NCI-H146 treated with DMSO at 0.1 percent for 48 hours (cell line): Measurements from ENCODE around the gene CMSS1.

Experiments used
- DNase-seq: peaks from one replicate; lab custom pipeline; 2025; ENCODE audit not compliant: unreplicated experiment; lab: John Stamatoyannopoulos, UW

The CMSS1 gene

DNA sequence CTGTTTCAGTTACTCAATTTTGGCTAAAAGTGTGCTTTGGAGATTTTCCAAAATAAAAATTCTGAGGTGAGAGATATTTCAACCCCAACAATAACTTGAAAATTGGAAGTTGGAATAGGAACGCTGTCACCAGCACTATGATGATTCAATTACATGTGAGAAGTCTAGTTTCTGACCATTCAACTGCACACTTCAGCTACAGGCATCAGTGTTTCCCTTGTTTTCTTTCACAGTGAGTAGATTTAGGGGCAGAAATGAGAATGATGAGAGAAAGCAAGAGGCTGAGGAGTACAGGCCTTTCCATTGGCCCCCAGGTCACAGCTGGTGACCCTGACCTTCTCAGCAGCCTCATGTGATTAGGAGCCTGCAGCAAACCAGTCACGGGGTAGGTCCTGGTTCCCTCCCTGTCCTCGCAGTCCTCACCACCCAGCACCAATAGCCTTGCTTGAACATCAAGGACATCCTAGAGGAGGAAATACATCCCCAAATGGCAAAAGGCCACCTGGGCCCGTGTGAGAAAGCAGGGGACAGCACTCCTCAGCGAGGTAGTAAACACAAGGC, 306.6 kb downstream of the CMSS1 start:
- DNase-seq, result no peak

DNA sequence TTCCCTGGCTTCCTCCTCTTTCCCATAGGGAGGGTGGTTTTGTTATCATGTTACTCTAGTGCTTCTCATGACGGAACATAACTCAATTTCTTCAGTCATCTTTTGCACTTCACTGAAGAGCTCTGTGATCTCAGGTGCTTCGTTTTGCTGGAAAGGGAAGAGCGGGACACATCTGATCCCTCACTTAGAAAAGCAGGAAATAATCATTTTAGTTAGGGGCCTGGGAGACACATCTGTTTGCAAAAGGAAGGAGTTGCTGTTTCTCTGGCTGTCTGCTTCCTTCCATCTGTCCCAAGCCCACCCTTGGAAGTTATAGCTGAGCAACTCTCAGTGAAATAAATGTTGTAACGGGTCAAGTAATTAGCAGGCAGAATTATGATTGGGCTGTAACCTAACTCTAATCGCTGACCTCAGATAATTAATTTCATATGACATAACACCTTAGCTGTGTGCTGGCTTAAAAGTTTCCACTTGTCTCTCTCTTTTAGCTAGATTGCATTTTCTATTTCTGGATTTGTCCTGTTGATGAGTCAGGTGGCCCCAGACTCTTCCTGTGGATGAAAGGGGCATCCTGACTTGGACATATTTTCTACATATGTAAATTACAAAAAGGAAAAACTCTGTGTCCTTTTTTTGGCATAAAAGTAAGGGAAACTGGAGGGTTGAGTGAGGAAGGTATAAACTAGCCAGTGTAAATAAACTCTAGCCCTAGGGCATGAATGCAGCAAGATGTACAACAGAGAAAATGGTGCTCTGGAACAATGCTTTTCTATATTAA, 307.7 kb downstream of the CMSS1 start:
- DNase-seq, result no peak

DNA sequence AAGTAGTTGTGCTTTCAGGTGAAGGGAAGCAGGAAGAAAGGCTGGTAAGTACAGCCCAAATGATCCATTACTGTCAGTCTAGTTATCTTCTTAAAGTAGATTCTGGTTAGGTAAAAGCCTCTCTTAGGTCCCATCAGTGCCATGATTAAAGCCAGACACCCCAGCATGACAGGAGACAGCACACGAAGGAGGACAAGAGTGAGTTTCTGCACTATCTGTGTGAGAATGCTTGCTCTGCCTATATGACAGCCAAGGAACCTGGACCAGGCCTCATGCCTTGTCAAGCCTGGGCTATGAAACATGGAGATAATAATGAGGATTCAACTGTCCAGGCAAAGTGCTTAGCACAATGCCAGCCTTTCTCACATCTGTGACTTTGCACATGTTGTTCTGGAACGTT, 310.1 kb downstream of the CMSS1 start:
- no peak for DNase-seq

DNA sequence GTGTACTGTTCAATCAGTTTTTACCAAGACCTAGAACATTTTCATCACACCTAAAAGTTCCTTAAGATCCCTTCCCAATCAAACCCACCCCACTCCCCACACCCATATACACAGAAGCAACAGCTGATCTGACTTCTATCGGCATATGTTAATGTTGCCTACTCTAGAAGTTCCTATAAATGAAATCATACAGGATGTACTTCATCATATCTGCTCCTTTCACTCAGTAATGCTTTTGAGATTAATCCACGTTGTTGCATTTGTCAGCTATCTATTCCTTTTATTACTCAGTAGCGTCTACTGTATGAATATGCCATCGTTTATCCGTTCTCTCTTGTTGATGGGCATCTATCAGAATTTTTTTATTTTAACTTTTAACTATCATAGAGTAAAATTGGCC, 310.9 kb downstream of the CMSS1 start:
- no peak for DNase-seq

- no peak for DNase-seq
These were observed 312.3 kb downstream of the CMSS1 start for GRCh38 chr3:100129941-100130340.

GRCh38 chr3:100131241-100131640, 313.6 kb downstream of the CMSS1 start:
- no peak for DNase-seq

DNA sequence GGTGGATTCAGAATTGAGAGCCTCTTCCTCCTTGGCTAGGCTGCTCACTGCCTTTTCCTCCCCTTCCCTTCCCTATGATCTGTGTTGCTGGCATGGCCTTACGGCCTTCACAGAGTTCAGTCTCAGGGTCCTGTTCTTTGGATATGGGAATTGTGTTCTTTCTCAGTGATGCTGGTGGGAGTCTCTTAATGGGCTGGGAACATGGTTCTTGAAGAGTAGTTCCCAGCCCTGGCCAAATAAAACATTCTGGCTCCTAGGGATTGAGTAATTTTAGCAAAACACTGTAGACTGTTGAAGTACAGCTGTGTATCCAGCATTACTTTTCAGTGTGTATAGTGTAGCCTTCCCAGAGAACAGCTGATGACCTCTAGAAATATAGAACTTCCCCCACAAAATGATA, 319.3 kb downstream of the CMSS1 start:
- DNase-seq, result no peak

DNA sequence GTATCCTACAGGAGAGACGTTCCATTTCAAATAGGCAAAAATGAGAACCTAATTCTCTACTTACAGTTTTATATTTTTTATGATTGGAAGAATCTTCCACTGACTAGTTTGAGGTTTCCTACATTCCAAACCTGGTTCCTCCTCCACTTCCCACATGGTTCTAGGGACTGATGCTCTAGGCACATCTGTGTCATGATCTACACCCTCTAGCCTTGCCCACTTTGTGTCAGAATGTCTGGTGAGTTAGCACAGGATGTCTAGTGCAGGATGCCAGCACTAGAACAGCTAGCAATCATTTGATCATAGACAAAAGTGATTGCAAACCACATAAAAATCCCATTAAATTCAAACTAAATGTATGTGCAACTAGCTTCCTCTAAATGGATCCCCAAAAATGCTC, 323.3 kb downstream of the CMSS1 start:
- no peak for DNase-seq

DNA sequence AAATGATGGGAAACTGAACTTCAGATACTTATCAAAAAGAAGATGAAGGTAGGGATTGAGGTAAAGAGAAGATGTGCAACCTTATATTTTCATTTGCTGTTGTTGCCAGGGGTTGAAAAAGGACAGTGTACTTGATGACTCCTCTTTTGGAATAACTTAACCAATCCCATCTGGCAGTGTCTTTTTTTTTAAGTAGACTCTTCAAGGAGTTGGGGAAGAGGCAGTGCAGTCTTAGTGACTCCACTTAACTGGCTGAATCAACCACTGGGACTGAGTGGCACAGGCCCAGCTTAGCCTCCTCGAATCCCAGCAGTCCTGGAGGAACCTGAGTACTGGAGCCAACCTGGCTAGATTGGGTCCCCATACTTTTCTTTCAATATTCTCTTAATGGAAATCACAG, 323.9 kb downstream of the CMSS1 start:
- DNase-seq, result no peak

DNA sequence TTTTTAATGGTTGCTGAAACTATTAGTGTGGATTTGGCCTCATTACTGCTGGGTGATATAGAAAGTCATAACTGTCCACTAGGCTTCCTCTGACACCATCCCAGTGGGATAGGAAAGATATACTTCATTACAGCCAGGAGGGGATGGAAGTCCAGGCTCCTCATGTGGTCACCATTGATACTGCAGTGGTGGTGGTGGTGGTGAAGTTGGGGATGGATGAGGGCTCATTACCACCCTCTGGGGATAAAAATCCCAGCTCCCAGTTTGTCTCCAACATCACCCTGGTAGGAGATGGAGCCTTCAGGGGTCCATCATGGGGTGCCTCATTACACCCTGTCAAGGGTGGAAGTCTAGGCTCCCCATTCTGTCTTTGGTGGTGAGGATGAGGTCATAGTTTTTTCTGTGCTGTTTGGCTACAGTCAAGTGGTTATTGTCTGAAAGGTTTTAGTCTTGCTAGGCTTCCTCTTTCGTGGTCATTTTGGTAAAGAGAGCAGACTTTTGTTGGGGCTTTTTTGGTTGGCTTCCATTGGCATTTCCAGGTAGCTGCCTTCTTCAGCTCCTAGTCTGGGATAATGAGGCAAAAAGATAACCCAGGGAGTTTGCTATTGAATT, 326.7 kb downstream of the CMSS1 start:
- no peak for DNase-seq

- DNase-seq, result peak; percentile 17
These were observed 331.5 kb downstream of the CMSS1 start for GRCh38 chr3:100149130-100149529.

- DNase-seq, result no peak
These were observed 332.2 kb downstream of the CMSS1 start for GRCh38 chr3:100149713-100150415.

GRCh38 chr3:100150473-100150872, 332.8 kb downstream of the CMSS1 start:
- no peak for DNase-seq

- no peak for DNase-seq
These were observed 333.5 kb downstream of the CMSS1 start for GRCh38 chr3:100151024-100151707.

DNA sequence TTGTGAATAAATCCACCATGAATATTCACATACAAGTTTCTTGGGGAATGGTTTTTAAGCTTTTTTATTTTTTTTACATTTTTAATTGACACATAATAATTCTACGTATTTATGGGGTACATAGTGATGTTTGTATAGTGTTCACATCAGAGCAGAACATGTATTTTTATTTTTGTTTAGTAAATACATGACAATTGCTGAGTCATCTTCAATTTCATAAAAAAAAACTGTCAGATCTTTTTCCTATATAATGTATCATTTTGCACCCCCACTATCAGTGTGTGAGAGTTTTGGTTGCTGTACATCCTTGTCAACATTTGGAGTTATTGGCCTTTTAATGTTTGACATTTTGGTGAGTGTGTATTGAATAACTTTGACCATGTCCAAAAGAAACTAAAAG, 336.5 kb downstream of the CMSS1 start:
- no peak for DNase-seq

DNA sequence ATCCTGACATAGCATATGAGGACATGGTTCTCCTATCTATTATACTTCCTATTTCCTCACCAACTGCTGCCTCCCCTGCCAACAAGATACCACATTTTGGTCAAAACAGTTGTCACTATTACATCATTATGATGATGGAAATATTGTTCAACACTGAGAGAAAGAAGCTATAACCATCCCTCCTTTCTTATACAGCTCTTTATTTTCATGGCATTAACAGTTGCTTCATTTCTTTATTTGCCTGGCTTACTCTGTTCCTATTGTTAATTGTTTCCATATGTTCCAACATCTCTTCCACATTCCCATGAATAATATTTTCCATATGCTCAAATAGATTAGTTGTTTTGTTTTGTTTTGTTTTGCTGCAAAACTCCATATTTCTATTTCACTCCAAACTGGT, 337.5 kb downstream of the CMSS1 start:
- DNase-seq, result no peak

GRCh38 chr3:100155590-100155989, 337.9 kb downstream of the CMSS1 start:
- no peak for DNase-seq

GRCh38 chr3:100157685-100158084, 340.0 kb downstream of the CMSS1 start:
- no peak for DNase-seq

GRCh38 chr3:100158918-100159330, 341.3 kb downstream of the CMSS1 start:
- no peak for DNase-seq

GRCh38 chr3:100159331-100160153, 341.9 kb downstream of the CMSS1 start:
- no peak for DNase-seq
